Measurements from ENCODE around the gene ACTL8. TPM values are rescaled to one million over a fixed set of nuclear protein-coding genes. Genes with fewer than 3 reads are reported as not detected.

ACTL8 gene
- total RNA-seq, 1 experiment from 2014 or later = 0.69 TPM

DNA sequence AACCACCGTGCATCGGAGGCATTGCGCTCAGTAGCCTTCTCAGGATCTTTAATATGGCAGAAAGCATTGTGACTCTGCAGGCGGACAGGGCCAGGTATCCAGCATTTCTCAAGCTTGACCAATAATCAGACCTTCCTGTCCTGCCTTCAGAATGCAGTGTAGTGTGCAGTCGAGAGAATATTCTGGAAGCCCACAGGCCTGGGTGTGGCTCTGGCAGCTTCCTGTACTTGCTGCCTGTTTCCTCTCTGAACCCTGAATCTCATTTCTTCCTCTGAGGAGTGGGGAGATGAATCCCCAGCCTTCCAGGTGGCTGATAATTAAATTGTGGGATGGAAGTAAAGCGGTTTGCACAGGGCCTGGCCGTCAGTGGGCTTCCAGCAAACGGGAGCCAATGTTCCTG, 42.3 kb downstream of the ACTL8 start:
- DNase-seq (ENCODE audit: low read depth, low spot score) (no peak), ATAC-seq (no peak)
- intact Hi-C loops (cut with micrococcal nuclease) = no loop called here
- Histone ChIP-seq H3K4me2 (ENCODE audit: low read length) (no peak overlapping the region), H3K9ac (ENCODE audit: low read length) (no peak overlapping the region), H3K4me1 (ENCODE audit: control insufficient read depth in 1 of 2, insufficient read depth in 2 of 2, low read length in 2 of 2) (peaks cover 0 to 5% of the 10 kb centered on the region in 2 experiments; a peak in 2 of 4 replicates), H3K36me3 (ENCODE audit: control insufficient read depth in 1 of 2, insufficient read depth in 2 of 2, low read length in 2 of 2) (no peaks in the 10 kb centered on the region), H3K9me3 (ENCODE audit: control insufficient read depth in 1 of 2, insufficient read depth in 1 of 2, low read depth in 1 of 2, low read length in 2 of 2) (no peaks in the 10 kb centered on the region), H3K79me2 (ENCODE audit: insufficient read depth, low read length) (no peaks in the 10 kb centered on the region), H3K4me3 (replicated peaks in 1 of 2; ENCODE audit: low read depth in 1 of 2, low read length in 2 of 2) (no peak overlapping the region), H3K9me2 (ENCODE audit: insufficient read depth) (no peaks in the 10 kb centered on the region), H2AFZ (ENCODE audit: low read depth, low read length, poor library complexity, severe bottlenecking) (no peak overlapping the region), H3K27ac (ENCODE audit: low read depth, low read length) (no peak overlapping the region), H3K27me3 (ENCODE audit: insufficient read depth, low read length) (peaks cover 53% of the 10 kb centered on the region), H4K20me1 (ENCODE audit: insufficient read depth) (no peaks in the 10 kb centered on the region)
- TF ChIP-seq EZH2 (IDR thresholded peaks at IDR 0.05) (no peak), SP1 (IDR thresholded peaks at IDR 0.05; ENCODE audit: low read depth) (no peak), SRF (IDR thresholded peaks at IDR 0.05; ENCODE audit: low read depth) (no peak), TCF7L2 (IDR thresholded peaks at IDR 0.05; ENCODE audit: borderline replicate concordance, extremely low read depth, insufficient read depth, insufficient read length) (no peak), FOSL1 (IDR thresholded peaks at IDR 0.05; ENCODE audit: low read depth) (no peak), CBX3 (IDR thresholded peaks at IDR 0.05; ENCODE audit: low read depth) (no peak)
- no TSS peak for BruUV-seq (replicated peaks)
- ChIA-PET POLR2A (no interaction called here), CTCF (no interaction called here), RAD21 (ENCODE audit: low non-redundant PET in 1 of 2, low total read pairs in 2 of 2, uncharacterized antibody in 2 of 2, unreplicated experiment in 2 of 2) (no interaction called here)

- H4K20me1 ChIP-seq (ENCODE audit: insufficient read depth) = no peaks in the 10 kb centered on the region
- no peak overlapping the region for H3K27ac ChIP-seq (ENCODE audit: low read depth, low read length)
- H3K9me3 ChIP-seq (ENCODE audit: control insufficient read depth in 1 of 2, insufficient read depth in 1 of 2, low read depth in 1 of 2, low read length in 2 of 2) = no peaks in the 10 kb centered on the region
- RAD21 ChIA-PET (ENCODE audit: low non-redundant PET in 1 of 2, low total read pairs in 2 of 2, uncharacterized antibody in 2 of 2, unreplicated experiment in 2 of 2) = no interaction called here
- H3K4me1 ChIP-seq (ENCODE audit: control insufficient read depth in 1 of 2, insufficient read depth in 2 of 2, low read length in 2 of 2) = peaks cover 0 to 5% of the 10 kb centered on the region in 2 experiments; a peak in 2 of 4 replicates
- no peaks in the 10 kb centered on the region for H3K79me2 ChIP-seq (ENCODE audit: insufficient read depth, low read length)
- H3K36me3 ChIP-seq (ENCODE audit: control insufficient read depth in 1 of 2, insufficient read depth in 2 of 2, low read length in 2 of 2) = no peaks in the 10 kb centered on the region
- H3K9me2 ChIP-seq (ENCODE audit: insufficient read depth) = no peaks in the 10 kb centered on the region
- peaks cover 52% of the 10 kb centered on the region for H3K27me3 ChIP-seq (ENCODE audit: insufficient read depth, low read length)
- TF ChIP-seq CEBPB (IDR thresholded peaks at IDR 0.05; ENCODE audit: low read depth) = no peak
- no peak for TF ChIP-seq EZH2phosphoT487 (IDR thresholded peaks at IDR 0.05; ENCODE audit: borderline replicate concordance)
- no peak for TF ChIP-seq TCF7L2 (IDR thresholded peaks at IDR 0.05; ENCODE audit: borderline replicate concordance, extremely low read depth, insufficient read depth, insufficient read length)
- no peak for TF ChIP-seq RAD21 (IDR thresholded peaks at IDR 0.05; ENCODE audit: low read depth)
- TF ChIP-seq SIN3A (IDR thresholded peaks at IDR 0.05; ENCODE audit: low read depth) = no peak
- TF ChIP-seq EZH2 (IDR thresholded peaks at IDR 0.05) = no peak
- TF ChIP-seq REST (IDR thresholded peaks at IDR 0.05; ENCODE audit: low read depth) = no peak
- no peak for TF ChIP-seq MAX (IDR thresholded peaks at IDR 0.05)
- no peak for TF ChIP-seq YY1 (IDR thresholded peaks at IDR 0.05; ENCODE audit: extremely low read depth, insufficient replicate concordance, low read depth, low read length)
- ATAC-seq (peak; percentile 49; the same call in 1 of the 2 replicates), DNase-seq (ENCODE audit: low read depth, low spot score) (no peak)
- H3K4me3 ChIP-seq (replicated peaks in 1 of 2; ENCODE audit: low read depth in 1 of 2, low read length in 2 of 2) = no peak overlapping the region
- peak overlapping the region; percentile 11; the same call in 1 of the 2 replicates for H3K4me2 ChIP-seq (ENCODE audit: low read length)
- POLR2A ChIA-PET = no interaction called here
- CTCF ChIA-PET = no interaction called here
- BruUV-seq (replicated peaks) = no TSS peak
- H3K9ac ChIP-seq (ENCODE audit: low read length) = no peak overlapping the region
- no peak overlapping the region for H2AFZ ChIP-seq (ENCODE audit: low read depth, low read length, poor library complexity, severe bottlenecking)
- intact Hi-C loops (cut with micrococcal nuclease) = no loop called here
These were observed 42.9 kb downstream of the ACTL8 start for GRCh38 chr1:17798011-17798410.
